Measurements from ENCODE around the gene IL22RA2.

The IL22RA2 gene

GRCh38 chr6:137102851-137103492, 70.5 kb downstream of the IL22RA2 start:
- Histone ChIP-seq H2BK12ac (ENCODE audit: low read length) (no peak overlapping the region), H3K9ac (ENCODE audit: low read depth, low read length, poor library complexity) (no peak overlapping the region), H3K4me3 (ENCODE audit: low read length in 2 of 2) (no peak overlapping the region), H3K27me3 (ENCODE audit: control insufficient read depth in 3 of 3, insufficient read depth in 3 of 3, low read depth in 1 of 3, low read length in 3 of 3) (no peaks in the 10 kb centered on the region), H2BK15ac (ENCODE audit: low read length) (no peak overlapping the region), H4K8ac (ENCODE audit: low read depth, low read length) (no peak overlapping the region), H3K14ac (ENCODE audit: low read length) (no peak overlapping the region), H3K4ac (ENCODE audit: low read length) (no peak overlapping the region), H3K23ac (ENCODE audit: low read depth, low read length, poor library complexity) (no peak overlapping the region), H3K18ac (ENCODE audit: low read length) (no peak overlapping the region), H3K36me3 (replicated peaks in 1 of 2; ENCODE audit: control insufficient read depth in 2 of 2, insufficient read depth in 2 of 2, low read length in 2 of 2) (peaks cover 0 to 2% of the 10 kb centered on the region in 2 donors), H3K4me2 (ENCODE audit: insufficient read depth, low read length, poor library complexity, severe bottlenecking) (no peak overlapping the region), H2BK120ac (ENCODE audit: low read depth, low read length) (no peak overlapping the region), H3K79me1 (ENCODE audit: low read depth, low read length) (no peaks in the 10 kb centered on the region), H2AK5ac (ENCODE audit: low read depth, low read length) (no peak overlapping the region), H3K9me3 (replicated peaks in 1 of 2; ENCODE audit: control insufficient read depth in 2 of 2, insufficient read depth in 1 of 2, low read depth in 1 of 2, low read length in 2 of 2) (peaks cover 0 to 4% of the 10 kb centered on the region in 2 donors), H2AFZ (ENCODE audit: low read length) (no peak overlapping the region), H2BK5ac (ENCODE audit: low read length) (no peak overlapping the region), H4K91ac (ENCODE audit: low read depth, low read length, poor library complexity) (no peak overlapping the region), H3K27ac (replicated peaks; ENCODE audit: low read length) (no peak overlapping the region), H3K4me1 (ENCODE audit: control insufficient read depth in 2 of 2, insufficient read depth in 1 of 2, low read depth in 1 of 2, low read length in 2 of 2) (no peaks in the 10 kb centered on the region)
- DNase-seq (ENCODE audit: low spot score), result no peak

DNA sequence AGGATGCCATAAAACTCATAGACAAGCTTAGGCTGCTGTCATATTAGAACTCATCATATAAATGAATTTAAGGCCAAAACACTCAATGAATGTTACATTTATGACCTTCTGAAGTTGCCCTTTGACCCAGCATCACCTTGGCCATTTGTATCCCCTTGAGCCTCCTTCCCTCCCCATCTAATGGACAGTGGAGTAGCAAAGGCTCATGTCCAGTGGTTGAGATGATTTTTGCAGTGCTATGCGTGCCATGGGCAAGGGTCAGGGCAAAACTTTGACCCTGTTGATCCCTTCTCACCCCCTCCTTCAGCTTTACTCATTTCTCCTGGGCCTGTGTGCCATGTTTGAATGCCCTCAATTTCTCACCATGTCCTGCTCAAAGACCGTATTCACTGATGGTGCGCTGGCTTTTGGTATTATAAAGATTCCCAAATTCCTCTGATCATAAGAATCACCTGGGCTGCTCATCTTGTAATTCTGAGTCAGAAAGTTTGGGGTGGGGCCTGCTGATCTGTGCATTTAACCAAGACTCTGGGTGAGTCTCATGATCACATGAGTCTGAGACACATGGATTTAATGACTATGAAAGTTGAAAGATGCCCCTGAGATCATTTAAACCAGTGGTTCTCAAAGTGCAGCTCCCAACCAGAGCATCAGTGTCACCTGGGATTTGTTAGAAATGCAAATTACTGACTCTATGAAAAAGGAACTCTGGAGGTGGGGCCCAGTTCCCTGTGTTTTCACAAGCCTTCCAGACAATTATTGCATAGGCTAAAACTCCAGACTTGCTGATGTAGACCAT, 71.2 kb downstream of the IL22RA2 start:
- Histone ChIP-seq H3K23ac (ENCODE audit: low read depth, low read length, poor library complexity) (no peak overlapping the region), H2BK15ac (ENCODE audit: low read length) (no peak overlapping the region), H3K4me3 (ENCODE audit: low read length in 2 of 2) (no peak overlapping the region), H3K9me3 (replicated peaks in 1 of 2; ENCODE audit: control insufficient read depth in 2 of 2, insufficient read depth in 1 of 2, low read depth in 1 of 2, low read length in 2 of 2) (peaks cover 0 to 4% of the 10 kb centered on the region in 2 donors), H2BK12ac (ENCODE audit: low read length) (no peak overlapping the region), H3K4me2 (ENCODE audit: insufficient read depth, low read length, poor library complexity, severe bottlenecking) (no peak overlapping the region), H3K4me1 (ENCODE audit: control insufficient read depth in 2 of 2, insufficient read depth in 1 of 2, low read depth in 1 of 2, low read length in 2 of 2) (no peaks in the 10 kb centered on the region), H3K36me3 (replicated peaks in 1 of 2; ENCODE audit: control insufficient read depth in 2 of 2, insufficient read depth in 2 of 2, low read length in 2 of 2) (peaks cover 0 to 2% of the 10 kb centered on the region in 2 donors), H2AFZ (ENCODE audit: low read length) (no peak overlapping the region), H3K79me1 (ENCODE audit: low read depth, low read length) (no peaks in the 10 kb centered on the region), H3K27ac (replicated peaks; ENCODE audit: low read length) (no peak overlapping the region), H3K18ac (ENCODE audit: low read length) (no peak overlapping the region), H2BK5ac (ENCODE audit: low read length) (no peak overlapping the region), H2BK120ac (ENCODE audit: low read depth, low read length) (no peak overlapping the region), H4K91ac (ENCODE audit: low read depth, low read length, poor library complexity) (no peak overlapping the region), H2AK5ac (ENCODE audit: low read depth, low read length) (no peak overlapping the region), H4K8ac (ENCODE audit: low read depth, low read length) (no peak overlapping the region), H3K9ac (ENCODE audit: low read depth, low read length, poor library complexity) (no peak overlapping the region), H3K14ac (ENCODE audit: low read length) (no peak overlapping the region), H3K4ac (ENCODE audit: low read length) (no peak overlapping the region), H3K27me3 (ENCODE audit: control insufficient read depth in 3 of 3, insufficient read depth in 3 of 3, low read depth in 1 of 3, low read length in 3 of 3) (no peaks in the 10 kb centered on the region)
- WGBS, 2 donors (ENCODE audit: extremely low coverage in 2 of 2, insufficient read length in 2 of 2, insufficient replicate concordance in 1 of 2), result no CpG with 5 or more reads among the region's 3 CpGs
- DNase-seq (ENCODE audit: low spot score), result no peak

- Histone ChIP-seq H2BK5ac (ENCODE audit: low read length) (no peak overlapping the region), H3K27ac (replicated peaks; ENCODE audit: low read length) (no peak overlapping the region), H3K9ac (ENCODE audit: low read depth, low read length, poor library complexity) (no peak overlapping the region), H3K36me3 (replicated peaks in 1 of 2; ENCODE audit: control insufficient read depth in 2 of 2, insufficient read depth in 2 of 2, low read length in 2 of 2) (no peaks in the 10 kb centered on the region), H3K4me1 (ENCODE audit: control insufficient read depth in 2 of 2, insufficient read depth in 1 of 2, low read depth in 1 of 2, low read length in 2 of 2) (no peaks in the 10 kb centered on the region), H2AFZ (ENCODE audit: low read length) (no peak overlapping the region), H3K9me3 (replicated peaks in 1 of 2; ENCODE audit: control insufficient read depth in 2 of 2, insufficient read depth in 1 of 2, low read depth in 1 of 2, low read length in 2 of 2) (peaks cover 0 to 2% of the 10 kb centered on the region in 2 donors), H3K23ac (ENCODE audit: low read depth, low read length, poor library complexity) (no peak overlapping the region), H2BK120ac (ENCODE audit: low read depth, low read length) (no peak overlapping the region), H3K79me1 (ENCODE audit: low read depth, low read length) (no peaks in the 10 kb centered on the region), H3K4ac (ENCODE audit: low read length) (no peak overlapping the region), H3K18ac (ENCODE audit: low read length) (no peak overlapping the region), H4K91ac (ENCODE audit: low read depth, low read length, poor library complexity) (no peak overlapping the region), H4K8ac (ENCODE audit: low read depth, low read length) (no peak overlapping the region), H3K4me3 (ENCODE audit: low read length in 2 of 2) (no peak overlapping the region), H2BK15ac (ENCODE audit: low read length) (no peak overlapping the region), H3K14ac (ENCODE audit: low read length) (no peak overlapping the region), H3K4me2 (ENCODE audit: insufficient read depth, low read length, poor library complexity, severe bottlenecking) (no peak overlapping the region), H3K27me3 (ENCODE audit: control insufficient read depth in 3 of 3, insufficient read depth in 3 of 3, low read depth in 1 of 3, low read length in 3 of 3) (no peaks in the 10 kb centered on the region), H2AK5ac (ENCODE audit: low read depth, low read length) (no peak overlapping the region), H2BK12ac (ENCODE audit: low read length) (no peak overlapping the region)
- no CpG with 5 or more reads among the region's 8 CpGs for WGBS, 2 donors (ENCODE audit: extremely low coverage in 2 of 2, insufficient read length in 2 of 2, insufficient replicate concordance in 1 of 2)
- DNase-seq (ENCODE audit: low spot score), result no peak
These were observed 73.6 kb downstream of the IL22RA2 start for GRCh38 chr6:137099689-137100403.

GRCh38 chr6:137097526-137097925, 75.9 kb downstream of the IL22RA2 start:
- Histone ChIP-seq H3K36me3 (replicated peaks in 1 of 2; ENCODE audit: control insufficient read depth in 2 of 2, insufficient read depth in 2 of 2, low read length in 2 of 2) (no peaks in the 10 kb centered on the region), H3K27ac (replicated peaks; ENCODE audit: low read length) (no peak overlapping the region), H3K9ac (ENCODE audit: low read depth, low read length, poor library complexity) (no peak overlapping the region), H3K4me2 (ENCODE audit: insufficient read depth, low read length, poor library complexity, severe bottlenecking) (no peak overlapping the region), H3K79me1 (ENCODE audit: low read depth, low read length) (no peaks in the 10 kb centered on the region), H3K4me3 (ENCODE audit: low read length in 2 of 2) (no peak overlapping the region), H2AK5ac (ENCODE audit: low read depth, low read length) (no peak overlapping the region), H2BK15ac (ENCODE audit: low read length) (no peak overlapping the region), H4K91ac (ENCODE audit: low read depth, low read length, poor library complexity) (no peak overlapping the region), H3K4me1 (ENCODE audit: control insufficient read depth in 2 of 2, insufficient read depth in 1 of 2, low read depth in 1 of 2, low read length in 2 of 2) (no peaks in the 10 kb centered on the region), H3K4ac (ENCODE audit: low read length) (no peak overlapping the region), H2BK120ac (ENCODE audit: low read depth, low read length) (no peak overlapping the region), H2AFZ (ENCODE audit: low read length) (no peak overlapping the region), H2BK12ac (ENCODE audit: low read length) (no peak overlapping the region), H2BK5ac (ENCODE audit: low read length) (no peak overlapping the region), H4K8ac (ENCODE audit: low read depth, low read length) (no peak overlapping the region), H3K23ac (ENCODE audit: low read depth, low read length, poor library complexity) (no peak overlapping the region), H3K14ac (ENCODE audit: low read length) (no peak overlapping the region), H3K27me3 (ENCODE audit: control insufficient read depth in 3 of 3, insufficient read depth in 3 of 3, low read depth in 1 of 3, low read length in 3 of 3) (no peaks in the 10 kb centered on the region), H3K9me3 (replicated peaks in 1 of 2; ENCODE audit: control insufficient read depth in 2 of 2, insufficient read depth in 1 of 2, low read depth in 1 of 2, low read length in 2 of 2) (no peaks in the 10 kb centered on the region), H3K18ac (ENCODE audit: low read length) (no peak overlapping the region)
- no CpG with 5 or more reads among the region's 3 CpGs for WGBS, 2 donors (ENCODE audit: extremely low coverage in 2 of 2, insufficient read length in 2 of 2, insufficient replicate concordance in 1 of 2)
- no peak for DNase-seq (ENCODE audit: low spot score)
